ENCODE results near the gene ATP8A2. TPM values are rescaled to one million over a fixed set of nuclear protein-coding genes. Genes with fewer than 3 reads are reported as not detected.

Gene ATP8A2
- total RNA-seq, 1 donor from 2014 or later: 1.9 TPM

GRCh38 chr13:25796474-25796873 is 424.7 kb downstream of the ATP8A2 start:
- TF ChIP-seq CTCF (IDR thresholded peaks at IDR 0.05): no peak
- DNase-seq (ENCODE audit: low spot score): no peak
- H3K36me3 Mint-ChIP-seq (ENCODE audit: low read depth): no peaks in the 10 kb centered on the region

GRCh38 chr13:25798998-25799397 is 427.2 kb downstream of the ATP8A2 start:
- no peaks in the 10 kb centered on the region for H3K27me3 Mint-ChIP-seq (ENCODE audit: low read depth)
- no peak overlapping the region for H3K4me3 Mint-ChIP-seq (ENCODE audit: unreplicated experiment)
- no peak overlapping the region for H3K27ac Mint-ChIP-seq (ENCODE audit: unreplicated experiment)
- H3K36me3 Mint-ChIP-seq (ENCODE audit: low read depth): no peaks in the 10 kb centered on the region
- H3K9me3 Mint-ChIP-seq (ENCODE audit: low read depth): no peaks in the 10 kb centered on the region
- H3K4me1 Mint-ChIP-seq (ENCODE audit: low read depth): peaks cover 18% of the 10 kb centered on the region
- DNase-seq (ENCODE audit: low spot score): no peak
- TF ChIP-seq CTCF (IDR thresholded peaks at IDR 0.05): no peak

More at GRCh38 chr13:25796474-25796873, 424.7 kb downstream of the ATP8A2 start:
- Mint-ChIP-seq H3K4me3 (ENCODE audit: unreplicated experiment) (no peak overlapping the region), H3K4me1 (ENCODE audit: low read depth) (peaks cover 4% of the 10 kb centered on the region), H3K27ac (ENCODE audit: unreplicated experiment) (no peak overlapping the region), H3K9me3 (ENCODE audit: low read depth) (no peaks in the 10 kb centered on the region), H3K27me3 (ENCODE audit: low read depth) (no peaks in the 10 kb centered on the region)

GRCh38 chr13:25800523-25800922 is 428.7 kb downstream of the ATP8A2 start:
- no peak overlapping the region for H3K4me3 Mint-ChIP-seq (ENCODE audit: unreplicated experiment)
- DNase-seq (ENCODE audit: low spot score): no peak
- TF ChIP-seq CTCF (IDR thresholded peaks at IDR 0.05): no peak
- no peaks in the 10 kb centered on the region for H3K36me3 Mint-ChIP-seq (ENCODE audit: low read depth)
- H3K4me1 Mint-ChIP-seq (ENCODE audit: low read depth): peaks cover 23% of the 10 kb centered on the region
- no peaks in the 10 kb centered on the region for H3K27me3 Mint-ChIP-seq (ENCODE audit: low read depth)
- no peaks in the 10 kb centered on the region for H3K9me3 Mint-ChIP-seq (ENCODE audit: low read depth)
- no peak overlapping the region for H3K27ac Mint-ChIP-seq (ENCODE audit: unreplicated experiment)

- Mint-ChIP-seq H3K9me3 (ENCODE audit: low read depth) (no peaks in the 10 kb centered on the region), H3K27me3 (ENCODE audit: low read depth) (no peaks in the 10 kb centered on the region), H3K4me1 (ENCODE audit: low read depth) (peaks cover 25% of the 10 kb centered on the region), H3K36me3 (ENCODE audit: low read depth) (no peaks in the 10 kb centered on the region), H3K4me3 (ENCODE audit: unreplicated experiment) (no peak overlapping the region), H3K27ac (ENCODE audit: unreplicated experiment) (no peak overlapping the region)
- no peak for DNase-seq (ENCODE audit: low spot score)
- TF ChIP-seq CTCF (IDR thresholded peaks at IDR 0.05): no peak
These were observed 430.8 kb downstream of the ATP8A2 start for GRCh38 chr13:25802579-25802978.

- no peak for TF ChIP-seq CTCF (IDR thresholded peaks at IDR 0.05)
- no peak for DNase-seq (ENCODE audit: low spot score)
- Mint-ChIP-seq H3K4me3 (ENCODE audit: unreplicated experiment) (no peak overlapping the region), H3K36me3 (ENCODE audit: low read depth) (no peaks in the 10 kb centered on the region), H3K4me1 (ENCODE audit: low read depth) (peaks cover 26% of the 10 kb centered on the region), H3K9me3 (ENCODE audit: low read depth) (no peaks in the 10 kb centered on the region), H3K27ac (ENCODE audit: unreplicated experiment) (no peak overlapping the region), H3K27me3 (ENCODE audit: low read depth) (no peaks in the 10 kb centered on the region)
These were observed 431.9 kb downstream of the ATP8A2 start for GRCh38 chr13:25803641-25804040.

Data from chondrocyte (in vitro differentiated cells).